Hepatocyte (in vitro differentiated cells): ENCODE data around the gene TMEM51. TPM values are rescaled to one million over a fixed set of nuclear protein-coding genes. Genes with fewer than 3 reads are reported as not detected.

Experiments used
- DNase-seq: peaks from one replicate; pipeline ENCODE4 v3.0.0-alpha.2; 2016; ENCODE audit warnings: low spot score
- H2AFZ ChIP-seq: fragments of 200-600 bp; sonication (generic); 2 replicates; pipeline ENCODE4 v1.6.0; 2016; ENCODE audit warnings: antibody characterized with exemption, mild to moderate bottlenecking
- H3K27ac ChIP-seq: fragments of 200-600 bp; sonication (generic); 2 replicates; pipeline ENCODE4 v1.5.1; 2016; ENCODE audit warnings: mild to moderate bottlenecking
- H3K27me3 ChIP-seq: fragments of 200-600 bp; sonication (generic); 2 replicates; pipeline ENCODE4 v1.6.1; 2016
- H3K36me3 ChIP-seq: fragments of 200-600 bp; sonication (generic); replicated peaks from 2 replicates; pipeline ENCODE4 v1.5.1; 2016; ENCODE audit warnings: low read depth; ENCODE audit not compliant: insufficient read depth
- H3K4me1 ChIP-seq: fragments of 200-600 bp; sonication (generic); 2 replicates; pipeline ENCODE4 v1.5.1; 2016; ENCODE audit warnings: mild to moderate bottlenecking, moderate library complexity; ENCODE audit not compliant: insufficient read depth
- H3K4me2 ChIP-seq: fragments of 200-600 bp; sonication (generic); 2 replicates; pipeline ENCODE4 v1.6.0; 2016
- H3K4me3 ChIP-seq: fragments of 200-600 bp; sonication (generic); 2 replicates; pipeline ENCODE4 v1.5.1; 2016; ENCODE audit warnings: mild to moderate bottlenecking
- H3K79me2 ChIP-seq: fragments of 200-600 bp; sonication (generic); 2 replicates; pipeline ENCODE4 v1.6.0; 2017; ENCODE audit warnings: mild to moderate bottlenecking
- H3K9me2 ChIP-seq: fragments of 200-600 bp; sonication (generic); replicated peaks from 2 replicates; pipeline ENCODE4 v1.6.0; 2017; ENCODE audit warnings: mild to moderate bottlenecking; ENCODE audit not compliant: insufficient read depth
- H3K9me3 ChIP-seq: fragments of 200-600 bp; sonication (generic); 2 replicates; pipeline ENCODE4 v1.5.1; 2016; ENCODE audit warnings: low read depth, mild to moderate bottlenecking
- H4K20me1 ChIP-seq: fragments of 200-600 bp; sonication (generic); 2 replicates; pipeline ENCODE4 v1.6.0; 2016; ENCODE audit warnings: mild to moderate bottlenecking; ENCODE audit not compliant: insufficient read depth, poor library complexity, severe bottlenecking
- EZH2 ChIP-seq: fragments of 200-600 bp; sonication (generic); IDR thresholded peaks from 2 replicates; pipeline ENCODE4 v1.6.1; 2016; ENCODE audit warnings: antibody characterized with exemption, mild to moderate bottlenecking, borderline replicate concordance
- EZH2phosphoT487 ChIP-seq: fragments of 200-600 bp; sonication (generic); IDR thresholded peaks from one replicate; pipeline ENCODE4 v1.6.1; 2018; ENCODE audit warnings: antibody characterized with exemption, mild to moderate bottlenecking, low read depth, moderate library complexity; ENCODE audit not compliant: unreplicated experiment, severe bottlenecking
- WGBS: methylation state at CpG from one replicate; pipeline ENCODE4 v1.1.6; 2016; ENCODE audit warnings: low lambda C conversion rate; ENCODE audit errors: missing lambda C conversion rate; 5-methylcytosine and 5-hydroxymethylcytosine counted together
- polyA plus RNA-seq: library from polyadenylated mRNA; unstranded; fragments of >200 nt; fragmentation: Nextera tagmentation; extraction: Ambion mirVana; gene quantifications from 2 replicates; pipeline ENCODE4 v1.2.1, GENCODE V29; 2016
- total RNA-seq: library from RNA; depleted of rRNA; stranded (reverse); fragments of >200 nt; gene quantifications from 2 replicates; pipeline ENCODE4 v1.2.3, GENCODE V29; 2014
- TF ChIP-seq, protein P1 (sequence below): fragments of 200-600 bp; sonication (generic); IDR thresholded peaks from 2 replicates; pipeline ENCODE4 v1.5.1; 2016; ENCODE audit warnings: antibody characterized with exemption, mild to moderate bottlenecking; ENCODE audit not compliant: poor library complexity

The TMEM51 gene
- total and polyA plus RNA-seq, 2 experiments from 2014 or later = 23.4 to 24.0 TPM

GRCh38 chr1:15106608-15107007 is 46.9 kb upstream of the TMEM51 start:
- no peaks in the 10 kb centered on the region for H3K27me3 ChIP-seq
- no peaks in the 10 kb centered on the region for H4K20me1 ChIP-seq
- no peaks in the 10 kb centered on the region for H3K79me2 ChIP-seq
- no peak overlapping the region for H3K4me3 ChIP-seq
- H3K9me2 ChIP-seq = no peaks in the 10 kb centered on the region
- no peak overlapping the region for H2AFZ ChIP-seq
- WGBS = 51% methylated on average over 7 of the region's 7 CpGs
- TF ChIP-seq, protein P1, sequence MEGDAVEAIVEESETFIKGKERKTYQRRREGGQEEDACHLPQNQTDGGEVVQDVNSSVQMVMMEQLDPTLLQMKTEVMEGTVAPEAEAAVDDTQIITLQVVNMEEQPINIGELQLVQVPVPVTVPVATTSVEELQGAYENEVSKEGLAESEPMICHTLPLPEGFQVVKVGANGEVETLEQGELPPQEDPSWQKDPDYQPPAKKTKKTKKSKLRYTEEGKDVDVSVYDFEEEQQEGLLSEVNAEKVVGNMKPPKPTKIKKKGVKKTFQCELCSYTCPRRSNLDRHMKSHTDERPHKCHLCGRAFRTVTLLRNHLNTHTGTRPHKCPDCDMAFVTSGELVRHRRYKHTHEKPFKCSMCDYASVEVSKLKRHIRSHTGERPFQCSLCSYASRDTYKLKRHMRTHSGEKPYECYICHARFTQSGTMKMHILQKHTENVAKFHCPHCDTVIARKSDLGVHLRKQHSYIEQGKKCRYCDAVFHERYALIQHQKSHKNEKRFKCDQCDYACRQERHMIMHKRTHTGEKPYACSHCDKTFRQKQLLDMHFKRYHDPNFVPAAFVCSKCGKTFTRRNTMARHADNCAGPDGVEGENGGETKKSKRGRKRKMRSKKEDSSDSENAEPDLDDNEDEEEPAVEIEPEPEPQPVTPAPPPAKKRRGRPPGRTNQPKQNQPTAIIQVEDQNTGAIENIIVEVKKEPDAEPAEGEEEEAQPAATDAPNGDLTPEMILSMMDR = no peak
- TF ChIP-seq EZH2 = no peak
- TF ChIP-seq EZH2phosphoT487 = no peak
- peak; percentile 28 for DNase-seq
- H3K4me1 ChIP-seq = no peaks in the 10 kb centered on the region
- H3K36me3 ChIP-seq = no peaks in the 10 kb centered on the region
- H3K27ac ChIP-seq = no peak overlapping the region
- no peak overlapping the region for H3K4me2 ChIP-seq
- H3K9me3 ChIP-seq = no peaks in the 10 kb centered on the region

- 83% methylated on average over 1 of the region's 1 CpG for WGBS
- Histone ChIP-seq H3K36me3 (no peaks in the 10 kb centered on the region), H3K9me3 (no peaks in the 10 kb centered on the region), H3K4me1 (no peaks in the 10 kb centered on the region), H3K4me2 (no peak overlapping the region), H3K27ac (no peak overlapping the region), H3K27me3 (no peaks in the 10 kb centered on the region), H3K9me2 (no peaks in the 10 kb centered on the region), H3K4me3 (no peak overlapping the region), H3K79me2 (no peaks in the 10 kb centered on the region), H4K20me1 (no peaks in the 10 kb centered on the region), H2AFZ (no peak overlapping the region)
- DNase-seq = no peak
- TF ChIP-seq EZH2phosphoT487 = no peak
- no peak for TF ChIP-seq EZH2
- TF ChIP-seq, protein P1 = no peak
Measured at GRCh38 chr1:15107058-15107687, 46.4 kb upstream of the TMEM51 start.

GRCh38 chr1:15107911-15108310 is 45.6 kb upstream of the TMEM51 start:
- Histone ChIP-seq H3K27ac (no peak overlapping the region), H3K27me3 (no peaks in the 10 kb centered on the region), H4K20me1 (no peaks in the 10 kb centered on the region), H3K4me2 (no peak overlapping the region), H3K36me3 (no peaks in the 10 kb centered on the region), H2AFZ (no peak overlapping the region), H3K4me1 (peaks cover 7% of the 10 kb centered on the region), H3K9me3 (no peaks in the 10 kb centered on the region), H3K9me2 (no peaks in the 10 kb centered on the region), H3K79me2 (no peaks in the 10 kb centered on the region), H3K4me3 (no peak overlapping the region)
- no peak for TF ChIP-seq EZH2
- TF ChIP-seq, protein P1 = no peak
- no peak for TF ChIP-seq EZH2phosphoT487
- WGBS = 47% methylated on average over 4 of the region's 4 CpGs
- no peak for DNase-seq
